CD4-positive, alpha-beta T cell treated with Interferon gamma for 1 hour (primary cell): ENCODE measurements around the gene CDK3.

Experiments used
- DNase-seq: peaks from one replicate; pipeline ENCODE4 v3.0.0-alpha.2; 2020

The CDK3 gene

DNA sequence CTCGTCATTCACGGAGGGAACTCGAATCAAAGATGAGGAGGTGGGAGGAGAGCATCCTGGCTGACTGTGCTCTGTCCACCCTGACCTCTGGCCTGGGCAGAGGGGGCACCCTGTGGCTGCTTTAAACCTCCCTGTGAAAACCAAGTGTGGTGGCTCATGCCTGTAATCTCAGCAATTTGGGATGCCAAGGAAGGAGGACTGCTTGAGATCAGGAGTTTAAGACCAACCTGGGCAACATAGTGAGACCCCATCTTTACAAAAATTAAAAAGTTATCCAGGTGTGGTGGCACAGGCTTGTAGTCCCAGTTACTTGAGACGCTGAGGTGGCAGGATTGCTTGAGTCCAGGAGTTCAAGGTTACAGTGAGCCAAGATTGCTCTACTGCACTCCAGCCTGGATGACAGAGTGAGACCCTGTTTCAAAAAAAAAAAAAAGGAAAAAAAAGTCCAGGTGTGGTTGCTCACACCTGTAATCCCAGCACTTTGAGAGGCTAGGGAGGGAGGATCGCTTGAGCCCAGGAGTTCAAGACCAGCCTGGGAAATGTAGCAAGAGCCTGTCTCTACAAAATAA is 5.8 kb upstream of the CDK3 start:
- no peak for DNase-seq

DNA sequence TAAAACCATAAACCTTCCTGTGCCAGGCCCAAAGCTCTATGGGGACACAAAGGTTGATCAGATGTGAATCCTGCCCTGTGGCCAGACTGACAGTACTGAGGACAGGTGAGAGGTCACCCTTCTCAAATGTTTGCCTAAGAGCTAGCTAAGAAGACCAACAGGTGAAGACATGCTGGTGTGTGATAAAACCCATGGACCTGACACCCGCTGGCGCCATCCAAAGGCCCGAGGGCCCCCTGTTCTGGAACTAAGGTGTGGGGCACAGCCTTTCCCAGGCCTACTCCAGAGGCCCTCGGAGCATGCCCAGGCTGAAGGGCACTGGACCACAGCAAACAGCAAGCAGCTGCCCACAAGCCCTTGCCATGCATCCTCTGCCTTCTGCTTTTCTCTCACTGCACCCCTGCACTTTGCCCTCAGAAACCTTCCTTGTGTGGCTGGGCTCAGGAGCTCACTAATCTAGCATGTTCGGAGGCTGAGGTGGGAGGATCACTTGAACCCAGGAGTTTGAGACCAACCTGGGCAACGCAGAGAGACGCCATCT is 5.2 kb upstream of the CDK3 start:
- no peak for DNase-seq

DNA sequence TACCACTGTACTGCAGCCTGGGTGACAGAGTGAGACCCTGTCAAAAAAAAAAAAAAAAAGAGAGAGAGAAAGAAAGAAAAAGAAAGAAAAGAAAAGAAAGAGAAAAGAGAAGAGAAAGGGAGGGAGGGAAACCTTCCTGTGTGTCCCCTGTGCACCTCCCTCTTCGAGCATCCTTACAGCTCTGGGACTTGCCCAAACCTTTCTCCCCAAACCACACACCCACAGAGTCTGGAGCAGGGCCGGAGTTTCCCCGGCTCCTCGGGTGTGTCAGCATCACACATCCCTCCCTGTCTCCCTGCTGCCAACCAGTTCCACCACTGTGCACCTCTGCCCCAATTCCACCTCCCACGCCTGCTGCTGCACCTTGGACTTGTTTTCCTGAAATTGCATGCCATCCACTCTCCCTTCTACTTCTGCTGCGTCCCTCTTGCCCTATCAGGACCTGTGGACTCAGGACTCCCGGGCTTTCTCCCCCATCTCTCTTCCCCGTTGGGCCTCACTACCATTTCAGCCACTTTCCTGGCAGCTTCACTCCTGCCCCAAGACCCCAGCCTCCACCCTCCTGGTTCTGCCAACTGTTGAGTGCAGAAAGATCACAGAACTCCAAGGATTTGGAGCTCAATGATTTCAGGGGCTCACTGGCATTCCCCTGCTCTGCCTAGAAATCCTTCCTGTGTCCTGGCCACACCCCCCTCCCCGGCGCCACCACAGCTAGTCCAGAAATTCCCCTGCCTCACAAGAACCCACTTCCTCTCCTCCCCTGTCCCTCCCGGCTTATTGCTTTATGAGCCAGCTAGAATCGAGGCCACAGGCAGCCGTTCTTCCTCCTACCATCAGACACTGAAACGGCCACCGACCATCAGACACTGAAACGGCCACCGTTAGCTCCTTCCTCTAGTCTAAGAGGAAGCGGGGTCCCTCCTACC is 3.7 kb upstream of the CDK3 start:
- peak; percentile 54 for DNase-seq

DNA sequence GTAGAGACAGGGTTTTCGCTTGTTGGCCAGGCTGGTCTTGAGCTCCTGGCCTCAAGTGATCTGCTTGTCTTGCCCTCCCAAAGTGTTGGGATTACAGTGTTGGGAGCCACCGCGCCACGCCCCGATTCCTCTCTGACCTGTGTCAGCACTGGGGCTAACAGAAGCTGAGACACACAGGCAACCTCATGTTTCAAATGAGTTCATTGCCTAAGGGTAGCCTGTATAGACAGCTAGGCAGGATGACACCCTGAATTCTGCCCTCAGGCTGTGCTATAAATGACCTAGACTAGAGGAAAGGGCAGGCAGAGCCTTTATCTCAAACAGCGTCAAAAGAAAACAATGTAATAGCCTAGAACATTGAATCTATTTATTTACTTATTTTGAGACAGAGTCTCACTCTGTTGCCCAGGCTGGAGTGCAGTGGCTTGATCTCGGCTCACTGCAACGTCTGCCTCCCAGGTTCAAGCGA is 2.3 kb upstream of the CDK3 start:
- no peak for DNase-seq

DNA sequence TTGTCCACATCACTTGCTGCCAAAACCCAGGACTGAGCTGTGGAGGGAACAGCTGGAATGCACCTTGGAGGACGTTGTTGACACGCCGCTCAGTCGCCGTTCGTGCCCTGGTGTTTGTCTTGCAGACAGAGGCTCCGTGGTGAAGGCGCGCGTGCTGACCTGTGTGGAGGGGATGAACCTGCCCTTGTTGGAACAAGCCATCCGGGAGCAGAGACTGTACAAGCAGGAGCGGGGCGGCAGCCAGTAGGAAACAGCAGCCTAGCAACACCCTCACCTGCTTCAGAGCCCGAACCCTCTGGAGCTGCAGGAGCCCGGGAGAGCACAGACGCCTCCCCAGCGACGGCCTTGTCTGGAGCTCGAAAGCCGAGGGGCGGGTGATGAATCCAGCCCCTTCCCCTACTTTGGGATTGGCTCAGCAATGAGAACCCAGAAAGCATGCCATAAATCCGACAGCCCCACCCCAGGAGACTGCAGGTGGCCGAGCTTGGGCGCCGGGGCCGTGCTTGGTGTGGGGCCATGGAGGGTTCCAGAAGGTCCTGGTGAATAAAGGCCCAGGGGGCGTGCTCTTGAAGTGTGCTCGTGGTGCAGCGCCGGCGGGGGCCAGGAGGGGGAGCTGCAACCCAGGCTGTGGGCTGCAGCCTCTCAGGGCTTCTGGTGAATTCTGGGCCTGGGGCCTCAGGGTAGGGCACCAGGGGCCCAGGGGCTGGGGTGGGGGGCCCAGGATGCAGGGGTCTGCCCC is 470 bp upstream of the CDK3 start:
- DNase-seq, result peak; percentile 40

DNA sequence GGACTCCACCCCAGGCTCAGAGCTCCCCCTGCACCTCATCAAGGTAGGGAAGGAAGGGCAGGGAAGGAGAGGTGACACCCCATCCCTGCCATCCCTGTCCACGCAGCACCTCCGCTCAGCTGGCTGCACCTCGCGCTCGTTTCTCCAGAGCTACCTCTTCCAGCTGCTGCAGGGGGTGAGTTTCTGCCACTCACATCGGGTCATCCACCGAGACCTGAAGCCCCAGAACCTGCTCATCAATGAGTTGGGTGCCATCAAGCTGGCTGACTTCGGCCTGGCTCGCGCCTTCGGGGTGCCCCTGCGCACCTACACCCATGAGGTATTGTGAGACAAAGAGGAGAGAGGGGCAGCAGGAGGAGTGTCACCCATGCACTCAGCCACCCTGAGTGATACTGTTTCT is 1.4 kb downstream of the CDK3 start:
- DNase-seq, result no peak

DNA sequence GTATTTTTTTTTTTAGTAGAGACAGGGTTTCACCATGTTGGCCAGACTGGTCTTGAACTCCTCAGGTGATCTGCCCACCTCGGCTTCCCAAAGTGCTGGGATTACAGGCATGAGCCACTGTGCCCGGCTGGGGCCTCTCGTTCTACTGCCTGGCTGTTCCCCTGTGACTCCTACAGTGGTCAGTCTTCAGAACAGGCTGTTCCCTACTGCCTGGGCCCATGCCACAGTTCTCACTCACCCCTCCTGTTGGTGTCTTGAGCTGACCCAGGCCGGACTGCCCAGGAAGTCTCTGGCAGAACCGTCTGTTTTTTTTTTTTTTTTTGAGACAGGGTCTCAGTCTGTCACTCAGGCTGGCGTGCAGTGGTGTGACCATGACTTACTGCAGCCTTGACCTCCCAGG is 3.3 kb downstream of the CDK3 start:
- no peak for DNase-seq

DNA sequence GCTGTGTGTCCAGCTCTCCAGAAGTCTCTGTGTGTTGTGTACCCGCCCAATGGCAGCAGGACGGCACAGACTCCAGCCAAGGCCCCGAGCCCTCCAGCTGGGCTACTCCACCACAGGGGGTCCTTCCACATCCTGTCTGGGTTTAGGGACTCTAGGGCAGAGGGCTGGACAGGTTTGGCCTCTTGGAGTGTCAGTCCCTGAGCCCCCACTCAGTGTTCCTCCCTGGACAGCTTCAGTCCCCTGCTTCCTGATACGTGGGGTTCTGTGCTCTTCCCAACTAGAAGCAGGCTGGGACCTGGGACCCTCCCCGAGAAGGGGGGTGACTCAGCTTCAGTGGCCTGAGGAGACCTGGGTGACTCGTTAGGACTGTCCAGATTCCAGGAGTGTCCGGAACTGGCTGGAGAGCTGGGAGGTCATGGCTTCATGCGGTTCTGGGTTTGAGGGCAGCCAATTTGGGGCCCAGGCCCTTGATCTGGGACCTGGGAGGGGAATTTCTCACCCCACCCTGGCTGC is 4.2 kb downstream of the CDK3 start:
- DNase-seq, result no peak

DNA sequence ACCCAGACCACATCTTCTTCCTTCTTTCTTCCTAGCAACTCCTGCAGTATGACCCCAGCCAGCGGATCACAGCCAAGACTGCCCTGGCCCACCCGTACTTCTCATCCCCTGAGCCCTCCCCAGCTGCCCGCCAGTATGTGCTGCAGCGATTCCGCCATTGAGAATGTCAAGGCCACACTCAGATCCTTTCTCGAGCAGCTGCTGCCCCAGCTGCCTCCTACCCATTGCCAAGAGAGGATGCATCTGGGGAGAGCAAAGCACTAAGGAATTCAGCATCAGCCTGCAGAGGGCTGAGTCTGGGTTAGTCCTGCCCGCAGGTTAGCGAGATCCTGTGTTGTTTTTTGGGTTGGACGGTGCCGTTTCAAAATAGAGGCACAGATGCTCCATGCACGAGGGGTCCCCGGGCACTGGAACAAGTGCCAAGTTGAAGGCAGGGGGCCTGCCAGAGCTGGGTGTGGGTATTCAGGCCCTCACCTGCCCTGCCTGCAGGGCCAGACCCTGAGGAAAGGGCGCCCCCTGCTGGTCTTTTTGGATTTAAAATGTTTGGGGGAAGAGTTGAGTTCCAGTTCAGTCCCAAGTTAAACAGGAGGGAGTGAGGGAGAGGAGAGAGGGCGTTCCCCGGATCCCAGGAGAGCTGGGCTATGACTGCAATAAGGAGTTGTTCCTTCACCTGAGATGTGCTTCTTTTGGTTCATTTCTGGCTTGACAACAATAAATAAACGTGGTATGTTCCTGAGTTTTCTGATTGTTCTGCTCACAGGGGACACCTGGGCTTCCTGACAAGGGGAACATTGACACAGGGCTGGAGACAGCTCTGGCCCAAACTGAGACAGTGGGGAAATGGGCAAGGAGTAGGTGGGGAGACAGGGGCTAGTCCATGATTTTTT is 4.9 kb downstream of the CDK3 start:
- DNase-seq, result peak; percentile 62

DNA sequence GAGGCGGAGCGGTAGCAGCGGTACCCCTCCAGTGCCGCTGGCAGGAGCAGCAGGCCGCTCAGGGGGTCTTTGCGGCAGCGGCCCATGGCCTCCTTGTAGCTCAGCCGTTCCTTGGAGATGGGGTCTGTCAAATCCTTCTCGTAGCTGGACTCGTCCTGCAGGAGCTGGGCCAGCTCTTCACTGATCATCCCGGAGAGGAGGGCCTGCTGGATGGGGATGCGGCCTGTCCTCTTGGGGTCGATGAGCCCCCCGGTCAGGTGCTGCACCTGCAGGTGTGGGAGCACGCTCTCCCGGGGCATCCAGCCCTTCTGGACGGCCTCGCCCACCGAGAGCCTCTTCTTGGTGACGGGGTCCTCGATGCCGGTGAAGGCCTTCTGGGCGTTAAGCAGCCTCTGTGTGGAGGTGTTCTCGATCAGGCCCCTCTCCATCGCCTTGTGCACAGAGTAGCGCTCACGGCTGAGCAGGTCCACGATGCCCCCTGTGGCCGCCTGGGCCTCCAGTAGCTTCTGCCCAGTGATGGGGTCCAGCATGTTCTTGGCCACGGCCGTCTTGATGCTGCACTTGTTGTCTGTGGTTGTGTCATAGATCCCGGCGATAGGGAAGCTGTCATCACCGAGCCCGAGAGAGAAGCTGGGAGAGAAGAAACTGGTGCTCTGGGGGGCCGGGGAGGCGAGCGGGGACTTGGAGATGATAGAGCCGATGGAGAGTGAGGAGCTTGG is 6.6 kb downstream of the CDK3 start:
- no peak for DNase-seq

DNA sequence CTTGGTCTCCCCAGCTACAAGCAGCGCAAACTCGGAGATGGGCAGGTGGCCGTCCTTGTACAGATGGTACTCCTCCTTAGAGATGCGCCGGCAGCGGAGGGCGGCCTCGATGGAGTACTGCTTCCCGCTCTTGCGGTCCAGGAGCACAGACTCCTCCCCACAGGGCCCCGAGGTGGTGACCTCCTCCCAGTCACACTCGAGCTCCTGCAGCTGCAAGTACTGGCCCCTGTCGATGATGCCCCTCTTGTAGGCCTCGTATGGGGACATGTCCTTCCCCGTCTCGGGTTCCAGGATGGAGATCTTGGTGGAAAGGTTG is 7.2 kb downstream of the CDK3 start:
- DNase-seq, result no peak

DNA sequence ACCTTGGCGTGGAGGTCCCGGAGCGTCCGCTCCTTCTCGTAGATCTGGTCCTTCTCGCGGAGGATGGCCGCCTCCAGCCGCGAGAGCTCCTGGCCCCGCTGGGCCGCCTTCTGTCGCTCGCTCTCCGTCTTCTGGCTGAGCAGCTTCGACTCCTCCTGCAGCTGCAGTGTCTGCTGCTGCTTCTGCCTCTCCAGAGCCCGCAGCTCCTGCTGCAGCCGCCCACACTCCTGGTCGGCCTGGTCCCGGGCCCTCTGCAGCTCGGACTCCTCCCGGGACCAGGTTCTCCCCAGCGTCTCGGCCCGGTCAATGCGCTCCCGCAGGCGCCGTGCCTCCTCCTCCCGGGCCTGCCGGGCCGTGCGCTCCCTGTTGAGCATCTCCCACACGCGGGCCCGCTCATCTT is 7.6 kb downstream of the CDK3 start:
- no peak for DNase-seq

DNA sequence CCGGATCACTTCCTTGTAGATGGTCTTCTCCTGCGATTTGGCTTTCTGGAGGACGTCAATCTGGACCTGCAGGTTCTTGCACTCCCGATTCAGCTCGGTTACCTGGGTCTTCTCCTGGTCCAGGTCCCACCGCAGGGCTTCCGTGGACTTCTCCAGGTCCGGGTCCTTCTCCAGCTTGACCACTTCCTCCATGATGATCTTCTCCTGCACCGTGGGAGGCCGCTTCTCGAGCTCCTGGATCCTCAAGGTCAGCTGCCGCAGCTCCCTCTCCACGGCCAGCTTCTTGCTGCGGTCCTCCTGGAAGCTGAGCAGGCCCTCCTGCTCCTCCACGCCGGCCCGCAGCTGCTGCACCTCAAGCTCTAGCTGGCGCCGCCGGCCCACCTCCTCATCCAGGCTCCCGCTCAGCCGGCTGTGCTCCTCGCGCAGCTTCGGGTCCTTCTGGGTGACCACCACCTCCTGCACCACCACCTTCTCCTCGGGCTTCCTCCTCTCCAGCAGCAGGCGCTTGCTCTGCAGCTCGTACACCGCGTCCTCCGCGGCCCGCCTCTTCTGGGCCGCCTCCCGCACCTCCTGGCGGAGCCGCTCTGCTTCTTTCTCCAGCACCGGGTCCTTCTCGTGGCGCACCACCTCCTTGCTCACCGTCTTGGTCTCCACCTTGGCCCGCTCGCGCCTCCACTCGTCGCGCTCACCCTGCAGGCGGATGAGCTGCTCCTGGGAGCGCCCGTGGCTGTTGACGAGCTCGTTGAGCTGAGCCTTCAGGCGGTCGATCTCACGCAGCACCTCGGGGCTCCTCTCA is 8.2 kb downstream of the CDK3 start:
- DNase-seq, result no peak

DNA sequence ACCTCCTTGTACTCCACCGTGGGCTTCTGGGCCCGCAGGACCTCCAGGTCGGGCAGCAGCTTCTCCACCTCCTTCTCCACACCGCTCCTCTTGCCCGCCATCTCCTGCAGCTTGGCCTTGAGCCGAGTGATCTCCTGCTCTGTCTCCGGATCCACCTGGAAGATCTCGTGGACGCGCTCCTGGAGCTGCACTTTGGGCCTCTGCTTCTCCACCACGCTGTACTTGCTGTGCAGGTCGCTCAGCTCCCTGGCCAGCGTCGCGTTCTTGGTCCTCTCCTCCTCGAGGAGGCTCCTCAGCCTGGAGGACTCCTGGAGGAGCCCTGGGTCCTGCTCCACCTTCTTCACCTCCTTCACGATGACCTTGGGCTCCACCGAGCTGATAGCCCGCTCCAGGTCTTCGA is 8.8 kb downstream of the CDK3 start:
- DNase-seq, result no peak

DNA sequence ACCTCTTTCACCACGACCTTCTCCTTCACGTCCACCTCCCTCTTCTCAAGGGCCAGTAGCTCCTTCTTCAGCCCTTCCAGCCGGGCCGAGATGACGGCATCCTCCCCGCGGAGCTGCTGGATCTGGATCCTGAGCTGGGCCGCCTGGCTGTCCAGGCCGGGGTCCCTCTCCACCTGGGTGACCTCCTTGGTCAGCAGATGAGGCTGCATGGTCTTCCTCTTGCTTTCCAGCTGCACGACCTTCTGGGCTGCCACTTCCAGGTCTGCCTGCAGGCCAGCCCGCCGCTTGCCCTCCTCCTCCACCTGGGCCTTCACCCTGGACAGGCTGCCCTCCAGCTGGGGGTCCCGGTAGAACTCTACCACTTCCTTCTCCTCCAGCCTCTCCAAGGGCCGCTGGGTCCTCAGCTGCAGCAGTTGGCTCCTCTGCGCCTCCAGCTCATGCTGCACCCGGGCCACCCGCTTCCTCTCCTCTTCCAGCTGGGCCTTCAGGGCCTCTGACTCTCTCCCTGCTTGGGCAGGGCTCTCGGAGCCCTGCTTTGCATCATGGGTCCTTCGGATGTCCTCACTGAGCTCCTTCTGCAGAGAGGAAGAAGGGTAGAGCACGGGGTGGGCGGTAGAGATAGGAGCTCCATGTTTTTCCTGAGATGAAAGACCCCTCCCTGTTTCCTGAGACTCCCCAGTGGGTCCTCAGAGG is 9.5 kb downstream of the CDK3 start:
- no peak for DNase-seq

DNA sequence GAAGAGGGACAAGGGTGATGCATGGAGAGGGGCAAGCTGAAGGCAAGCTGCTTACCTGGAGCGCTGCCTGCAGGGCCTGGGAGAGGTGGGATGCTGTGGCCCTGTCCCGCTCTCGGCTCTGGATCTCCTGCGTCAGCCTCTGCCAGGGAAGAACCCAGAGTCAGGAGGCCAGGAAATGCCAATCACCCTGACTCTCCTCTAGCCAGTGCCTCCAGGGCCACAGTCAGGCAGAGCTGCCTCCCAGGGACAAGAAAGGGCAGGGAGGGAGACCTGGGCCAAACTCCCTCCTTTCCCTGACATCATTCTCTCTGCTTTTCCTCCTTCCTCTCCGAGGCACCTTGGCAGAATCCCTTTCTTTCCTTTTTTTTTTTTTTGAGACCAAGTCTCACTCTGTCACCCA is 11.3 kb downstream of the CDK3 start:
- DNase-seq, result no peak

DNA sequence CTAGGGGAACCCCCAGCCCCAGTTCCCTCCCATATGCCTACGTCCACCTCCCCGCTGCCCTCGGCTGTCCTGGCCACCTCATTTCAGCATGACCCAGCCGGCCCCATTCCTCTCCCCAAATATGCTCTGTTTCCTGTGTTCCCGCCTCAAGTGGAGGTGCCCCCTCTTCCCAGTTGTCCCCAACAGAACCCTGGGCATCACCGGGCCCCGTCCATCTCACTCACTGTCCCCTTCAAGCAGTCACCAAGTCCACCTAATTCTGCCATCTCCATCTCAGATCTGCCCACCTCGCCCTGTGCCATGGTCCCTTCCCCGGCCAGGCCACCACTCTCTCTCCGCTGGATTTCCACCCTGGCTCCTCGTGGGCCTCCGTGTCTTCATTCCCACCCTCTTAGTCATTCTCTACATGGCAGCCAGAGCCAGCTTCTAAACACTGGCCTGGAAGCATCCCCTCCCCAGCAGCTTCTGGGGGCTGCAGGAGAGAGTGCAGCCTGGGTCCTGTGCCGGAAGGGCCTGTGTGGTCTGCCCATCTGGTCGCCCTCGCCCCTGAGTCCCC is 12.8 kb downstream of the CDK3 start:
- no peak for DNase-seq

DNA sequence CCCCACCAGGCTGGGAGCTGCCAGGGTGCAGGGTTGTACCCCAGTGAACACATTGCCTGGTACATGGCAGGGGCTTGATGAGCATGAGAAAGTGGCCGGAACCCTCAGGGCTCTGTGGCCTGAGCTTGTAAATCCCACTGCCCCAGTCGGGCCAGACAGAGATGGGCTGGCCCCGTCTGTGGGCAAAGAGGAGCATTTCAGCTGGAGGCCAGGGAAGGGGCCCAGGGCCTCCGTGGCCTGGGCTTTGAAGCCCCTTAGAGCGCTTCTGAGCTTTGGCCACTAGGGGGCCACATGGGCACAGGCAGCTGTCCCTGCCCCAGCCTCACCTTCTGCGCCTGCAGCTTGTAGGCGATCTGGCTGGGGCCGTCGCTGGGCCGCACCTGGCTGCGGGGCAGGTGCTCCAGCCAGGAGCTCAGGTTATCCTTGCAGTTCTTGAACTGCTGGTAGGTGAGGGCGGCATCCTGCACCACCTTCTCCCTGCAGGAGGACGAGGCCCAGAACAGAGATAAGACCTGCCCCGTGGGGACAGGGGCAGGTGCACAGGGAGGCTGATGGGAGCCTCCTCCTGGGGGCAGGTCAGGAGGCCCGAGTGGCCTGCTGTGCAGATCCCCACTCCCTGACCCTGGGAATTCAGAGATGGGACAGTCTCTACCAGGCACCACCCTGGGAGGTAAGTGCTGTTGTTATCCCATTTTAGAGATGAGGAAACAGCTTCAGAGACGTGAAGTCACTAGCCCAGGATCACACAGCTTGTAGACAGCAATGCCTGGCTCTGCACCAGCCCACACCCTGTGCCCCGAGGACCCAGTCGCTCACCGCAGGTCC is 13.7 kb downstream of the CDK3 start:
- peak; percentile 73 for DNase-seq

DNA sequence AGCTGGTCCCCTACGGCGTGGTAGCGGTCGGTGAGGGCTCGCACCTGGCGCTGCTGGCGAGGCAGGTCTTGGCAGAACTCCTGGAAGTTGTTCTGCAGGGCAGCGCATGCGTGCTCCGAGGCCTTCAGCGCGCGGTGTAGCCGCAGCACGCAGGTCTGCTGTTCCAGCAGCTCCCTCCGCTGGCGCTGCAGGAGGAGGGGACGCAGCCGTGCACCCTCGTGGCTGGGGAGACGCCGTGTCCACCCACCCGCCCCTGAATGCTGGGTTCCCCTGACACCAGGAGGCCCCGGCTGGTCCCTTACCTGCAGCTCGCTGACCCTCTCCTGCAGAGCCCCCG is 14.2 kb downstream of the CDK3 start:
- no peak for DNase-seq
